Stimulated activated CD8-positive, alpha-beta memory T cell treated with anti-CD3 and anti-CD28 coated beads, Interleukin-15, amount 100 ng/mL, for 1 hour (primary cell): Measurements from ENCODE around the gene OR2B2.
A peak's percentile ranks its signal among the peaks of the same experiment; 100 is the strongest.

Experiments
- DNase-seq: peaks from one replicate; pipeline ENCODE4 v3.0.0-alpha.2; 2020; ENCODE audit warnings: low read depth

The OR2B2 gene

GRCh38 chr6:27893059-27893835, 18.9 kb downstream of the OR2B2 start:
- peak; percentile 69 for DNase-seq

- DNase-seq = no peak
Observed at GRCh38 chr6:27892649-27893058, 19.5 kb downstream of the OR2B2 start.

GRCh38 chr6:27891320-27891875, 20.8 kb downstream of the OR2B2 start:
- DNase-seq = no peak

GRCh38 chr6:27890445-27891319, 21.5 kb downstream of the OR2B2 start:
- DNase-seq = no peak

GRCh38 chr6:27889628-27890444, 22.4 kb downstream of the OR2B2 start:
- DNase-seq = no peak

- no peak for DNase-seq
Observed at GRCh38 chr6:27889275-27889627, 22.9 kb downstream of the OR2B2 start.

GRCh38 chr6:27888566-27888965, 23.6 kb downstream of the OR2B2 start:
- no peak for DNase-seq

GRCh38 chr6:27886073-27886472, 26.1 kb downstream of the OR2B2 start:
- DNase-seq = no peak

- no peak for DNase-seq
Observed at GRCh38 chr6:27883136-27883535, 29.1 kb downstream of the OR2B2 start.

- no peak for DNase-seq
Observed at GRCh38 chr6:27882624-27883023, 29.6 kb downstream of the OR2B2 start.

GRCh38 chr6:27879837-27880236, 32.4 kb downstream of the OR2B2 start:
- DNase-seq = no peak

- DNase-seq = no peak
Observed at GRCh38 chr6:27874016-27874415, 38.2 kb downstream of the OR2B2 start.

GRCh38 chr6:27873021-27873940, 38.9 kb downstream of the OR2B2 start:
- no peak for DNase-seq

GRCh38 chr6:27872642-27873020, 39.6 kb downstream of the OR2B2 start:
- DNase-seq = no peak

GRCh38 chr6:27871924-27872638, 40.1 kb downstream of the OR2B2 start:
- DNase-seq = peak; percentile 68

- no peak for DNase-seq
Observed at GRCh38 chr6:27870291-27870870, 41.8 kb downstream of the OR2B2 start.

GRCh38 chr6:27868311-27868710, 43.9 kb downstream of the OR2B2 start:
- no peak for DNase-seq

GRCh38 chr6:27867945-27868300, 44.3 kb downstream of the OR2B2 start:
- no peak for DNase-seq

GRCh38 chr6:27867051-27867944, 44.9 kb downstream of the OR2B2 start:
- DNase-seq = no peak
